ENCODE measurements around the gene TACR2.

DNA sequence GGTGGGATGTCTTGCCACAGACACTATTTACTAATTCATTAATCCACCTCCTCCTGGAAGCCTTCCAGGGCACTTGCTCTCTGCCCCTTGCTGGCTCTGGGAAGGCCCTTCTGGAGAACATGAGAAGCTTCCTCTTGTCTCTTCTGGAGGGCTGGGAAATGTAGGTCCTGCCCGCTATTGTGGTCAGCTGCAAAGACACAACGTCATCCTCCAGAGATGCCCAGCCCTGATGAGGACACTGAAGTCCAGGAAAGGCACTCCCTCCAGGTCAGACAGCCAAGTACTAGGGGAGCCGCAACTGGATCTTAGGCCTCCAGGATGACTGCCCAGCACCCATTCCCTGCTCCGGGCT is 9.6 kb upstream of the TACR2 start:
- TF ChIP-seq, protein P1, sequence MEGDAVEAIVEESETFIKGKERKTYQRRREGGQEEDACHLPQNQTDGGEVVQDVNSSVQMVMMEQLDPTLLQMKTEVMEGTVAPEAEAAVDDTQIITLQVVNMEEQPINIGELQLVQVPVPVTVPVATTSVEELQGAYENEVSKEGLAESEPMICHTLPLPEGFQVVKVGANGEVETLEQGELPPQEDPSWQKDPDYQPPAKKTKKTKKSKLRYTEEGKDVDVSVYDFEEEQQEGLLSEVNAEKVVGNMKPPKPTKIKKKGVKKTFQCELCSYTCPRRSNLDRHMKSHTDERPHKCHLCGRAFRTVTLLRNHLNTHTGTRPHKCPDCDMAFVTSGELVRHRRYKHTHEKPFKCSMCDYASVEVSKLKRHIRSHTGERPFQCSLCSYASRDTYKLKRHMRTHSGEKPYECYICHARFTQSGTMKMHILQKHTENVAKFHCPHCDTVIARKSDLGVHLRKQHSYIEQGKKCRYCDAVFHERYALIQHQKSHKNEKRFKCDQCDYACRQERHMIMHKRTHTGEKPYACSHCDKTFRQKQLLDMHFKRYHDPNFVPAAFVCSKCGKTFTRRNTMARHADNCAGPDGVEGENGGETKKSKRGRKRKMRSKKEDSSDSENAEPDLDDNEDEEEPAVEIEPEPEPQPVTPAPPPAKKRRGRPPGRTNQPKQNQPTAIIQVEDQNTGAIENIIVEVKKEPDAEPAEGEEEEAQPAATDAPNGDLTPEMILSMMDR (IDR thresholded peaks at IDR 0.05; ENCODE audit: borderline replicate concordance, extremely low read depth, low read length, poor library complexity, severe bottlenecking) = no peak
- no peak for TF ChIP-seq EZH2 (IDR thresholded peaks at IDR 0.05; ENCODE audit: borderline replicate concordance, low read depth, low read length, severe bottlenecking)

Data from DND-41 (cell line).